H1 (cell line): Measurements from ENCODE around the gene MORF4L1. TPM values are rescaled to one million over a fixed set of nuclear protein-coding genes. Genes with fewer than 3 reads are reported as not detected.

Source experiments
- CHD7 ChIP-seq: fragments of 300-600 bp; sonication (generic); IDR thresholded peaks from 2 replicates; pipeline ENCODE4 v1.7.1; 2012; ENCODE audit warnings: low read length, moderate library complexity, mild to moderate bottlenecking, inconsistent platforms; ENCODE audit not compliant: insufficient replicate concordance
- KDM4A ChIP-seq: IDR thresholded peaks from one replicate; pipeline ENCODE4 v1.7.1; 2012; ENCODE audit warnings: low read depth, mild to moderate bottlenecking, moderate library complexity, low read length, inconsistent platforms; ENCODE audit not compliant: severe bottlenecking
- NRF1 ChIP-seq: IDR thresholded peaks from 2 replicates; pipeline ENCODE4 v1.6.1; 2011; ENCODE audit warnings: mild to moderate bottlenecking, low read depth, low read length, improper control_type of control experiment
- SP2 ChIP-seq: IDR thresholded peaks from 2 replicates; pipeline ENCODE4 v1.6.1; 2012; ENCODE audit warnings: mild to moderate bottlenecking, low read length, inconsistent platforms
- SP4 ChIP-seq: IDR thresholded peaks from 2 replicates; pipeline ENCODE4 v1.6.1; 2012; ENCODE audit warnings: low read length, inconsistent platforms
- polyA plus RNA-seq, 7 experiments: library from polyadenylated mRNA; depleted of rRNA in 3 of 7; stranded (reverse) in 5 of 7; unstranded in 2 of 7; fragments of >200 nt in 5 of 7; fragments of 200-250 nt in 2 of 7; gene quantifications; 1 replicate in 5 of 7; 2 replicates in 1 of 7; 4 replicates in 1 of 7; pipeline versions ENCODE4 v1.2.1 to v1.2.3, GENCODE V29; 2011 to 2013; ENCODE audit warnings: missing spikeins in 2 of 7, mixed read lengths in 2 of 7
- total RNA-seq: library from RNA; stranded (reverse); fragmentation: NEBNext Ultra II Directional; extraction: Animal tissue kit (Norgen Biotek cat#: 25700); gene quantifications from 2 replicates; pipeline ENCODE4 v1.2.1, GENCODE V29; 2021
- TF ChIP-seq, protein P1 (sequence below): IDR thresholded peaks from 2 replicates; pipeline ENCODE4 v1.6.1; 2012; ENCODE audit warnings: inconsistent platforms

Gene MORF4L1
- total and polyA plus RNA-seq, 2 of the 8 experiments (the other 6 are each of a cell fraction or from before 2014, with no cell fraction given), result 260 to 533 TPM

DNA sequence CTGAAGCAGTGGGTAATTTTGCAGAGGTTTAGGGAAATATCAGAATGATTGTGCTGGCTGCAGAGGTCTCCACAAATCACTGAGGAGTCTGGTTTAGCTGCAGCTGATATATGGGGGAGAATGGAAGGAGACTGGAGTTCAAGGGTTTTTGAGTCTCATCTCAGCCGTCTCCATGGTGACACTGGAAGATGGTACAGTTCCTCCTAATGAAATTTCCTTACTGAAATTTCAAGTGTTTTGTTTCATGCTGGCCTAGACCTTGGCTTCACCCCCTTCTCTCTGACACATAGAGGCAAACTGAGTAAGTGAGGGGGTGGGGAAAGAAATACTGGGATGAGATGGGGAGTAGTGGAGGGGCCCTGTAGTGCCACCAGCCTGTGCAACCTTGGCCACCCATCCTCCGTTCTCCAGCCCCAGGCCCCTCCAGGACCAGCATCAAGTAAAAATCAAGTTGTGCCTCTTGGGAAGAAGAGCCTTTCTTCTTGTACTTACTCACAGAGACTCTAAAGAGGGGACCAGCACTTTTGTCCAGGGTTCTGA is 17.8 kb upstream of the MORF4L1 start (continued):
- TF ChIP-seq CHD7, result no peak
- no peak for TF ChIP-seq SP2
- TF ChIP-seq, protein P1, sequence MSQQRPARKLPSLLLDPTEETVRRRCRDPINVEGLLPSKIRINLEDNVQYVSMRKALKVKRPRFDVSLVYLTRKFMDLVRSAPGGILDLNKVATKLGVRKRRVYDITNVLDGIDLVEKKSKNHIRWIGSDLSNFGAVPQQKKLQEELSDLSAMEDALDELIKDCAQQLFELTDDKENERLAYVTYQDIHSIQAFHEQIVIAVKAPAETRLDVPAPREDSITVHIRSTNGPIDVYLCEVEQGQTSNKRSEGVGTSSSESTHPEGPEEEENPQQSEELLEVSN, result no peak
- no peak for TF ChIP-seq SP4
- TF ChIP-seq KDM4A, result no peak
- no peak for TF ChIP-seq NRF1
